ENCODE measurements around the gene GLI3.

The GLI3 gene

GRCh38 chr7:42090056-42090455, 147.0 kb downstream of the GLI3 start:
- no peak for TF ChIP-seq CTCF (IDR thresholded peaks at IDR 0.05; ENCODE audit: borderline replicate concordance, insufficient read depth, low read depth, low read length)
- H3K4me3 ChIP-seq (ENCODE audit: low read depth, low read length), result no peak overlapping the region

- H3K4me3 ChIP-seq (ENCODE audit: low read depth, low read length), result no peak overlapping the region
These were observed 149.4 kb downstream of the GLI3 start for GRCh38 chr7:42087616-42088015.

GRCh38 chr7:42085531-42085930, 151.5 kb downstream of the GLI3 start:
- no peak for TF ChIP-seq CTCF (IDR thresholded peaks at IDR 0.05; ENCODE audit: borderline replicate concordance, insufficient read depth, low read depth, low read length)
- H3K4me3 ChIP-seq (ENCODE audit: low read depth, low read length), result no peak overlapping the region

More at GRCh38 chr7:42087616-42088015, 149.4 kb downstream of the GLI3 start:
- TF ChIP-seq CTCF (IDR thresholded peaks at IDR 0.05; ENCODE audit: borderline replicate concordance, insufficient read depth, low read depth, low read length), result no peak

- no peak overlapping the region for H3K4me3 ChIP-seq (ENCODE audit: low read depth, low read length)
- no peak for TF ChIP-seq CTCF (IDR thresholded peaks at IDR 0.05; ENCODE audit: borderline replicate concordance, insufficient read depth, low read depth, low read length)
These were observed 152.7 kb downstream of the GLI3 start for GRCh38 chr7:42084263-42084662.

- TF ChIP-seq CTCF (IDR thresholded peaks at IDR 0.05; ENCODE audit: borderline replicate concordance, insufficient read depth, low read depth, low read length), result no peak
- no peak overlapping the region for H3K4me3 ChIP-seq (ENCODE audit: low read depth, low read length)
These were observed 153.7 kb downstream of the GLI3 start for GRCh38 chr7:42083284-42083683.

GRCh38 chr7:42082144-42082543, 154.9 kb downstream of the GLI3 start:
- no peak overlapping the region for H3K4me3 ChIP-seq (ENCODE audit: low read depth, low read length)
- no peak for TF ChIP-seq CTCF (IDR thresholded peaks at IDR 0.05; ENCODE audit: borderline replicate concordance, insufficient read depth, low read depth, low read length)

GRCh38 chr7:42081671-42082070, 155.3 kb downstream of the GLI3 start:
- H3K4me3 ChIP-seq (ENCODE audit: low read depth, low read length), result no peak overlapping the region
- no peak for TF ChIP-seq CTCF (IDR thresholded peaks at IDR 0.05; ENCODE audit: borderline replicate concordance, insufficient read depth, low read depth, low read length)
